Neuronal stem cell (in vitro differentiated cells): Measurements from ENCODE around the gene PSMD1.

Experiments
- DNase-seq: peaks from one replicate; pipeline ENCODE4 v3.0.0-alpha.2; 2013; ENCODE audit warnings: low spot score
- H2AFZ ChIP-seq: one replicate; pipeline ENCODE4 v1.6.1; 2013; ENCODE audit warnings: mild to moderate bottlenecking, low read length, inconsistent platforms
- H2AK5ac ChIP-seq: 2 replicates; pipeline ENCODE4 v1.6.1; 2013; ENCODE audit warnings: low read depth, mild to moderate bottlenecking, inconsistent platforms, low read length, moderate library complexity, mixed read lengths
- H2BK120ac ChIP-seq: 2 replicates; pipeline ENCODE4 v1.6.1; 2013; ENCODE audit warnings: low read depth, mild to moderate bottlenecking, inconsistent platforms, low read length, moderate library complexity, mixed read lengths
- H2BK12ac ChIP-seq: one replicate; pipeline ENCODE4 v1.6.1; 2013; ENCODE audit warnings: low read length, inconsistent platforms
- H2BK15ac ChIP-seq: 2 replicates; pipeline ENCODE4 v1.6.1; 2013; ENCODE audit warnings: mild to moderate bottlenecking, low read length, inconsistent platforms, mixed read lengths
- H2BK5ac ChIP-seq: one replicate; pipeline ENCODE4 v1.6.1; 2013; ENCODE audit warnings: inconsistent platforms, mild to moderate bottlenecking, low read length, moderate library complexity
- H3K14ac ChIP-seq: one replicate; pipeline ENCODE4 v1.6.1; 2013; ENCODE audit warnings: low read length, inconsistent platforms
- H3K18ac ChIP-seq: 2 replicates; pipeline ENCODE4 v1.6.1; 2013; ENCODE audit warnings: low read length, inconsistent platforms
- H3K23ac ChIP-seq: 2 replicates; pipeline ENCODE4 v1.6.1; 2013; ENCODE audit warnings: low read depth, mild to moderate bottlenecking, mixed read lengths, low read length, inconsistent platforms; ENCODE audit not compliant: poor library complexity
- H3K27ac ChIP-seq: replicated peaks from 3 replicates; pipeline ENCODE4 v1.5.1; 2013; ENCODE audit warnings: low read length, inconsistent platforms
- H3K27me3 ChIP-seq, 3 experiments: 2 replicates each; pipeline ENCODE4 v1.6.1; 2013; ENCODE audit warnings: low read length in 3 of 3, mild to moderate bottlenecking in 2 of 3, inconsistent platforms in 1 of 3, low read depth in 1 of 3, mixed read lengths in 1 of 3, moderate library complexity in 1 of 3; ENCODE audit not compliant: control insufficient read depth in 3 of 3, insufficient read depth in 3 of 3
- H3K36me3 ChIP-seq, 2 donors: replicated peaks in 1 of 2; 2 replicates each; pipeline ENCODE4 v1.6.1; 2013; ENCODE audit warnings: low read length in 2 of 2; ENCODE audit not compliant: control insufficient read depth in 2 of 2, insufficient read depth in 2 of 2
- H3K4ac ChIP-seq: 2 replicates; pipeline ENCODE4 v1.6.1; 2013; ENCODE audit warnings: inconsistent platforms, mild to moderate bottlenecking, low read length, moderate library complexity
- H3K4me1 ChIP-seq, 2 donors: 1 replicate in 1 of 2; 2 replicates in 1 of 2; pipeline ENCODE4 v1.6.1; 2013; ENCODE audit warnings: low read length in 2 of 2, low read depth in 1 of 2; ENCODE audit not compliant: control insufficient read depth in 2 of 2, insufficient read depth in 1 of 2
- H3K4me2 ChIP-seq: one replicate; pipeline ENCODE4 v1.6.1; 2013; ENCODE audit warnings: mild to moderate bottlenecking, low read length, inconsistent platforms; ENCODE audit not compliant: insufficient read depth, poor library complexity, severe bottlenecking
- H3K4me3 ChIP-seq, 2 donors: 2 replicates each; pipeline ENCODE4 v1.5.1; 2013; ENCODE audit warnings: low read length in 2 of 2, mild to moderate bottlenecking in 2 of 2, inconsistent platforms in 1 of 2, moderate library complexity in 1 of 2
- H3K79me1 ChIP-seq: one replicate; pipeline ENCODE4 v1.6.1; 2013; ENCODE audit warnings: low read depth, mild to moderate bottlenecking, inconsistent platforms, low read length, moderate library complexity
- H3K9ac ChIP-seq: one replicate; pipeline ENCODE4 v1.6.1; 2013; ENCODE audit warnings: mild to moderate bottlenecking, low read depth, low read length, inconsistent platforms; ENCODE audit not compliant: poor library complexity
- H3K9me3 ChIP-seq, 2 donors: replicated peaks in 1 of 2; 2 replicates each; pipeline versions ENCODE3 to v1.6.1; 2013; ENCODE audit warnings: low read length in 2 of 2, mild to moderate bottlenecking in 2 of 2, inconsistent platforms in 1 of 2, low read depth in 1 of 2, mixed read lengths in 1 of 2, moderate library complexity in 1 of 2; ENCODE audit not compliant: control insufficient read depth in 2 of 2, insufficient read depth in 1 of 2
- H4K8ac ChIP-seq: one replicate; pipeline ENCODE4 v1.6.1; 2013; ENCODE audit warnings: low read depth, mild to moderate bottlenecking, inconsistent platforms, low read length, moderate library complexity
- H4K91ac ChIP-seq: one replicate; pipeline ENCODE4 v1.6.1; 2013; ENCODE audit warnings: low read length, low read depth, mild to moderate bottlenecking, inconsistent platforms; ENCODE audit not compliant: poor library complexity
- WGBS, 2 donors: extraction: QIAGEN DNeasy Blood & Tissue Kit; methylation state at CpG; one replicate each; pipeline ENCODE4 v1.1.7; 2013; ENCODE audit warnings: missing lambda C conversion rate in 2 of 2, mixed read lengths in 1 of 2; ENCODE audit not compliant: insufficient read length in 2 of 2, insufficient replicate concordance in 1 of 2; ENCODE audit errors: extremely low coverage in 2 of 2; 5-methylcytosine and 5-hydroxymethylcytosine counted together

PSMD1 gene

DNA sequence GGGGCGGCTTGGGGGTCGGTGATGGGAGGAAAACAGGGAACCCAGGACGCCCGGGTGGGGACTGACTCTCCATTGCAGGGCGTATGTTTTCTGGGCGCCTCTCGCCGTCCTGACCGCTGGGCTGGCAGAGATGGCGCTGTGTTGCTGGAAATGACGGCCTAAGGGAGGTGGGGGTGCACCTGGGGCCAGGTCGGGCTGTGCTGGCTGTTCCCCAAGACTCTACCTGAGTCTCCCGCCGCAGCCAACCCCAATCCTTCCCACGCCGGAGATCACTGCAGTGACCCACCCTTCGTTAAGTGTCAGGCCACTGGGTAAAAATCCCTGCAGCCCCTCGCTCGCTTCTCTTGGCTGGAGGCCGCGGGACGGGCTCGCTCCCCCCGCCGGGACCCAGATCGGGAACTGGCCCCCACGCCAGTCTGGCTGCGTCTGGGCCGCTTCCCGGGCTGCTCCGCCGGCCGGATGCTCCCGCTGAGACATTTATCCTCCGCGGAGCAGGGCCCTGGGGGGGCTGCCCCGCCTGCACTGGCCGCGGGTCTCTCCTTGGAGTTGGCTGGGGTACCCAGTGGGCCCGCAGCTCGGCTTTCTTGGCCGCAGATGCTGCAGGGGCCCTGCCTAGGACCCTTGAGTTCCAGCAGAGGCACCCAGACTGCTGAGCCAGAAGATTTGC, 134.0 kb downstream of the PSMD1 start:
- Histone ChIP-seq H2BK120ac (no peak overlapping the region), H2AK5ac (no peak overlapping the region), H4K91ac (peak overlapping the region; percentile 32), H3K9ac (no peak overlapping the region), H2BK5ac (peak overlapping the region; percentile 26), H2BK15ac (peak overlapping the region; percentile 84), H3K79me1 (no peaks in the 10 kb centered on the region), H3K27ac (no peak overlapping the region), H3K4me3 (no peak overlapping the region), H3K18ac (peak overlapping the region; percentile 97), H2BK12ac (no peak overlapping the region), H3K27me3 (peaks cover 0 to 5% (median 2%) of the 10 kb centered on the region in 3 experiments), H3K4me2 (peak overlapping the region; percentile 42), H3K4me1 (peaks cover 6 to 11% of the 10 kb centered on the region in 2 donors), H2AFZ (peak overlapping the region; percentile 92), H3K9me3 (no peaks in the 10 kb centered on the region), H3K23ac (peak overlapping the region; percentile 62), H3K14ac (no peak overlapping the region), H3K4ac (peak overlapping the region; percentile 4), H4K8ac (no peak overlapping the region), H3K36me3 (no peaks in the 10 kb centered on the region)
- no peak for DNase-seq
- WGBS, 2 donors: no CpG with 5 or more reads among the region's 42 CpGs

DNA sequence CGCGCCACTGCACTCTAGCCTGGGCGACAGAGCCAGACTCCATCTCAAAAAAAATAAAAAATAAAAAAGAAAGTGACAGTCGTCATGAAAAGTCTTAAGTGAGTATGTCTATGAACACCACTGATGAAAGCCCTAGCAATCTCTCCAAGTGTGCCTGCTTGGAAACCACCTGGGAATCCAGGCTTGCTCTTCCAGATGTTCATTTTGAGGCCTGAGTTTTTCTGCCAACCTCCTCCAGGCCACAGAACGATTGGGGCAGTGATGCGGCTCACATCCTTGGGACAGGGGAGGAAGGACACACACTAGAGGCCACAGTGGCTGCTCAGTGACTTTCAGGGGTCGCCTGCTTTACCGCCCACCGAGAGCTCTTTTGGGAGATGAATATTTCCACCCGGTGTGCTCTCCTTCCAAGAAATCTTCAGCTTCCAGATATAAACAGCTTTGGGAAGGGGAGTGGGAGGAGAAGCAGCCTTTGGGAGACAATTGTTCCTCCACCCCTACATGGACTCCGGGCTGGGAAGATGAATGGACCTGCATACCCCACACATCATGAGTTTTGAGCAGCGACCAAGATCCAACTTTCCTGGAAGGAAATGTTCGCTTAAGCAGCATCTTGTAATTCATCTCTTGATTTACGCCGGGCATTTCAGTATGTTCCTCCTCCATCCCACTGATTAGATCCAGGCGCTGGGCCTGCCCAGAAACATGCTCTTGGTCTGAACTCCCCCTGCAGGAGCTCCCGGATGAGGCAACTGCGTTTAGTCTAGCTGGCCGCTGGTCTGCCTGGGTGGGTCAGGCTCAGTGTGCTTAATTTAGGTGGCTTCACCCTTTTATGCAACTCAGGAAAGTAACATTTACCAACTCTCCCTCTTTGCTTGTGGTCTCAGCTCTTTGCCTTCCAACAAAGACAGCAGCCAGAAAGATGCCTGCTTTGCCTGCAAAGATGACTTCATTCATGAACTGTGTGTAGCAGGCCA, 135.5 kb downstream of the PSMD1 start:
- H3K4me2 ChIP-seq: no peak overlapping the region
- H2BK120ac ChIP-seq: no peak overlapping the region
- H3K27me3 ChIP-seq: peaks cover 0 to 5% (median 2%) of the 10 kb centered on the region in 3 experiments
- WGBS, 2 donors: no CpG with 5 or more reads among the region's 19 CpGs
- no peaks in the 10 kb centered on the region for H3K79me1 ChIP-seq
- no peaks in the 10 kb centered on the region for H3K36me3 ChIP-seq
- peak overlapping the region; percentile 38 for H3K9ac ChIP-seq
- no peak overlapping the region for H3K4ac ChIP-seq
- H4K8ac ChIP-seq: no peak overlapping the region
- no peak for DNase-seq
- H3K27ac ChIP-seq: no peak overlapping the region
- H4K91ac ChIP-seq: no peak overlapping the region
- peak overlapping the region; percentile 84 for H2AFZ ChIP-seq
- no peak overlapping the region for H2BK15ac ChIP-seq
- H2BK12ac ChIP-seq: no peak overlapping the region
- H3K4me3 ChIP-seq: no peak overlapping the region
- no peak overlapping the region for H3K14ac ChIP-seq
- peaks cover 6 to 11% of the 10 kb centered on the region in 2 donors for H3K4me1 ChIP-seq
- no peak overlapping the region for H2BK5ac ChIP-seq
- no peaks in the 10 kb centered on the region for H3K9me3 ChIP-seq
- no peak overlapping the region for H2AK5ac ChIP-seq
- H3K23ac ChIP-seq: no peak overlapping the region
- no peak overlapping the region for H3K18ac ChIP-seq

DNA sequence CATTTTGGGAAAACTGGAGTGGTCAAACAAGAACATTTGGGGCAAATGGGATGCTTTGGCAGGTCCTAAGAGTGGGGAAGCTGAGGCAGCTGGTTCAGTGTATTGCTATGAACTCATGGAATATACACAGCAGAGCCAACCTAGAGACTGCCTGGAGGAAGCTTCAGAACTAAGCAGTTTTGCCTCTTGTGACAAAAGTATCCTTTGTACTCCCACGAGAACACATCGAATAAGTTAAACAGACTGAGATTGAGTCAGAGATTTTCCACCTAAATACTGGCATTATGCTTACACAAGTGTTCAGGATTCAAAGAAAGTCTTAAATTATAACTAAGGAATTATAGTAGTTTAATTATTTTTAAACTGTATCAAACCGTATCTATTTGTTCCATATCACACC, 136.5 kb downstream of the PSMD1 start:
- peaks cover 0 to 5% (median 2%) of the 10 kb centered on the region in 3 experiments for H3K27me3 ChIP-seq
- H3K4me3 ChIP-seq: no peak overlapping the region
- H2BK5ac ChIP-seq: no peak overlapping the region
- peaks cover 9 to 14% of the 10 kb centered on the region in 2 donors for H3K4me1 ChIP-seq
- H3K23ac ChIP-seq: no peak overlapping the region
- H3K18ac ChIP-seq: no peak overlapping the region
- no peak overlapping the region for H2AFZ ChIP-seq
- no CpG with 5 or more reads among the region's 3 CpGs for WGBS, 2 donors
- H3K27ac ChIP-seq: no peak overlapping the region
- no peaks in the 10 kb centered on the region for H3K79me1 ChIP-seq
- no peak overlapping the region for H4K8ac ChIP-seq
- H2BK120ac ChIP-seq: no peak overlapping the region
- H3K4ac ChIP-seq: no peak overlapping the region
- H3K4me2 ChIP-seq: no peak overlapping the region
- no peaks in the 10 kb centered on the region for H3K36me3 ChIP-seq
- DNase-seq: no peak
- no peak overlapping the region for H3K14ac ChIP-seq
- no peak overlapping the region for H2AK5ac ChIP-seq
- H3K9me3 ChIP-seq: no peaks in the 10 kb centered on the region
- no peak overlapping the region for H2BK12ac ChIP-seq
- H4K91ac ChIP-seq: no peak overlapping the region
- no peak overlapping the region for H2BK15ac ChIP-seq
- no peak overlapping the region for H3K9ac ChIP-seq

DNA sequence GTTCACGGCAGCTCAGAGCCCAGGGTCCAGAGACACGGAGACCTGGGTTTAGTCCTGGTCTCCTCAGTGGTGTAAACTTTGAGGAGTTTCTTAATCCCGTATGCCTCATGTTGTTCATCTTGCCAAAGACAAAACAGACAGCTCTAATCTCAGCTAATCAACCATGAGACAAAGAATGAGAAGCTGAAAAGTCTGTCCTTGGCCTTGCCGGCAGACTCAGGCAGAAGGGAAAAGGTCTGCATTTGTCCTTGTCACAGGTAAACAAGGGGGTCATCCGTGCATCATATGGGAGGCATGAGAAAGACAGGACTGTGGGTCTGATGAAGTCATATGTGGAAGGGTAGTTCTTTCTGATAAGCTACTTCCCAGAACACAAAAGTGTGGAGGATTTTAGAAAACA, 139.9 kb downstream of the PSMD1 start:
- Histone ChIP-seq H3K23ac (no peak overlapping the region), H4K91ac (no peak overlapping the region), H3K9ac (no peak overlapping the region), H2AFZ (no peak overlapping the region), H3K79me1 (no peaks in the 10 kb centered on the region), H2BK15ac (no peak overlapping the region), H3K14ac (no peak overlapping the region), H2BK120ac (no peak overlapping the region), H3K9me3 (no peaks in the 10 kb centered on the region), H3K4ac (no peak overlapping the region), H3K36me3 (peaks cover 3 to 11% of the 10 kb centered on the region in 2 donors), H3K27ac (no peak overlapping the region), H2AK5ac (no peak overlapping the region), H3K4me1 (peaks cover 5 to 6% of the 10 kb centered on the region in 2 donors), H3K18ac (no peak overlapping the region), H3K27me3 (no peaks in the 10 kb centered on the region), H3K4me3 (no peak overlapping the region), H4K8ac (no peak overlapping the region), H2BK5ac (no peak overlapping the region), H3K4me2 (no peak overlapping the region), H2BK12ac (no peak overlapping the region)
- DNase-seq: no peak
- no CpG with 5 or more reads among the region's 5 CpGs for WGBS, 2 donors
